Astrocyte of the spinal cord (primary cell): ENCODE results near the gene SLIT3.

Experiments
- DNase-seq: peaks from one replicate; pipeline ENCODE4 v3.0.0; 2011; ENCODE audit warnings: low read depth, low spot score
- H3K4me3 ChIP-seq: 2 replicates; pipeline ENCODE4 v1.5.1; 2011; ENCODE audit warnings: low read depth, mild to moderate bottlenecking, low read length, moderate library complexity
- in situ Hi-C: cut with HindIII; loops from 2 replicates; pipeline ENCODE4 v1.10.0; 2017; ENCODE audit warnings: low sequenced_read_pairs
- TF ChIP-seq, protein P1 (sequence below): IDR thresholded peaks from 2 replicates; pipeline ENCODE4 v1.5.1; 2012; ENCODE audit warnings: low read depth, mild to moderate bottlenecking, low read length, inconsistent platforms

Gene SLIT3

DNA sequence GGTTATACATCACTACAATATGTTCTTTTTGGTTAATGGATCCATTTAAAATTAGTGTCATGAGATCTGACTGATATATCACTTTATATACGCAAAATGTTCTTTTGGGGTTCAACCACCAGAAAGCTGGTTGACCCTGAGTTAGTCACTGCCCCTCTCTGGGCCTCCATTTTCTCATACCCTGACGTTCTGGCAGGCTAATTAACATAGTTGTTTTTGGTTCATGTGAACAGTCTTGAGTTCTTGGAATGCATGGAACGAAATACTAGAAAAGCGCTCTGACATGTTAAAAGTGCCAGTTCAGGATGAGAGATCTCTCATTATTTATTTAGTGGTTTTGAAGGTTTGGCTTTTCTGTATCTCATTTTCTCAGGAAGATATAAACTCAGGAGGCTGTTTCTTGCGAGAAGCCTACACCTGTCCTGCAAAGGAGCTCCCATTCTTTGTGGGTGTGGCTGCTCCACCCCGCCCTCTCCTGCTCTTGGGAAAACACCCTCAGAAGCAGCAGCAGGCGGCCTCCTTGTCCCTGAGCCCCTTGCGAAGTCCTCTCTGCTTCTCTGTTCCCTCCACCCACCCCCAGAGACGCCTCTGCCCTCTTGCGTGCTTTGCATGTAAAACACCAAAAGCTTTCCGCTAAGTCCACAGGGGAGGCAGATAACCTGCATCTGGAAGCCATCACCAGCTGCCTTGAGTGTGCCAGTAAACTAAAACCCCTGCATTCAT, 419.4 kb downstream of the SLIT3 start:
- no peak overlapping the region for H3K4me3 ChIP-seq
- in situ Hi-C loops = no loop called here
- TF ChIP-seq, protein P1, sequence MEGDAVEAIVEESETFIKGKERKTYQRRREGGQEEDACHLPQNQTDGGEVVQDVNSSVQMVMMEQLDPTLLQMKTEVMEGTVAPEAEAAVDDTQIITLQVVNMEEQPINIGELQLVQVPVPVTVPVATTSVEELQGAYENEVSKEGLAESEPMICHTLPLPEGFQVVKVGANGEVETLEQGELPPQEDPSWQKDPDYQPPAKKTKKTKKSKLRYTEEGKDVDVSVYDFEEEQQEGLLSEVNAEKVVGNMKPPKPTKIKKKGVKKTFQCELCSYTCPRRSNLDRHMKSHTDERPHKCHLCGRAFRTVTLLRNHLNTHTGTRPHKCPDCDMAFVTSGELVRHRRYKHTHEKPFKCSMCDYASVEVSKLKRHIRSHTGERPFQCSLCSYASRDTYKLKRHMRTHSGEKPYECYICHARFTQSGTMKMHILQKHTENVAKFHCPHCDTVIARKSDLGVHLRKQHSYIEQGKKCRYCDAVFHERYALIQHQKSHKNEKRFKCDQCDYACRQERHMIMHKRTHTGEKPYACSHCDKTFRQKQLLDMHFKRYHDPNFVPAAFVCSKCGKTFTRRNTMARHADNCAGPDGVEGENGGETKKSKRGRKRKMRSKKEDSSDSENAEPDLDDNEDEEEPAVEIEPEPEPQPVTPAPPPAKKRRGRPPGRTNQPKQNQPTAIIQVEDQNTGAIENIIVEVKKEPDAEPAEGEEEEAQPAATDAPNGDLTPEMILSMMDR = no peak
- no peak for DNase-seq

DNA sequence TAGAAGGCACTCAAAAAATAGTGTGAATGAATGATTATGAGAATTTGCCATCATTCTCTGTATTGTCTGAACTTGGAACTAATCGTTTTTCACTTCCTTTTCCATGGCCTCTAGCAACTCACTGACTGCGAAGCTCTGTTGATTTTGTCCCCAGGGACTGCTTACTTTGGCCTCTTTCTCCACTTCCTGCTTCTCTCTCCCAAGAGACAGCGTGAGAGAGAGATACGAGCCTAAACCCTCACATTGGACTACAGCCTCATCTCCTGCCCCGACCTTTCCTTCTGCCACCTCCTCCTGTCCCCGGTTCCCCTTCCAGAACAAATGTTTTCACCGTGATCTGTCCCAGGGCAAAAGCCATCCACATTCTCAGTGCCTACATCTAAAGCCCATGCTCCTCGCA, 421.0 kb downstream of the SLIT3 start:
- no peak for DNase-seq
- in situ Hi-C loops = no loop called here
- TF ChIP-seq, protein P1 = no peak
- no peak overlapping the region for H3K4me3 ChIP-seq

DNA sequence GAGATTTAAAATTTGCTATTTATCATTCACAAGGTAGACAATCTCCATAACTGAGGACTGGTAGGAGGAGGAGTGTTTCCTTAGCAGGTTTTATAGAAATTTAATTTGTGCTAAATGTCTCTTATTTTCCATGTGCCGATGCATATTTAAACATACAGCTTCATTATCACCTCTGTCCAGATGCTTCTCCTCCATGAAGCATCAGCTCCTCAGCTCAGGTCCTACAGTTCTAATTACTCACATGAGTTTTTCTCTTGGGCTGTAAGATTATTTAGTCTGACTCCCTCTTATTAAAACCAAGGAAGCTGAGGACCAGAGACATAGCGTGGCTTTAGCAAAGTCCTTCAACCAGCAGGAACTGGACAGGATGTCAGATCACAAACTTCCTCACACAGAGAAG, 421.6 kb downstream of the SLIT3 start:
- in situ Hi-C loops = no loop called here
- TF ChIP-seq, protein P1 = no peak
- DNase-seq = no peak
- H3K4me3 ChIP-seq = no peak overlapping the region

DNA sequence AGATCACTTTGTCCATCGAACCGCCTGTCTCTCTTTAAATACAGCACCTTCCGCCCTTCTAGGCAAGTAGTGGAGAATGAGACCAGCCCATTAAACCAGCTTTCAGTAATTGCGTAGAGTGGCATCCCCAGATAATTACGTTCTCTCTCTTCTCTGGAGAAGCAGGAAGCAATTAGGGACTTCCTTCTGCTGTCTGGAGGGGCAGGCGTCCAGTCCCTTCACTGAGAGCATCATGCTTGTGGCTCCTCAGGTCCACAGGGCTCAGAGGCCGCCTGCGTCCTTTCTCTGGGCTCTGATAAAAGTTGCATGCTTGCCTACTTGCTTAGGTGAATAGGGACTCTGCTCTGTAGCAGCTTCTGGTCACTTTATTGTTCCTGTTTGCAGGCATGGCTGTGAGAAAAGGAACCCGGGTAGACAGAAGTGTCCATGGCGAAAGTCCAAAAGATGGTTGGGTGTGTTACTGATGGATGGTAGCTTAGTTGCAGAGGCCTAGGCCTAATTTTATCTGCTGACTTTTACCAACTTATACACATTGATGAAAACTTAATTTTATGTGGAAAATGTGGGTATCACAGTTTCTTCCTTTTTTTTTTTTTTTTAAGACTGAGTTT, 422.7 kb downstream of the SLIT3 start:
- no peak for DNase-seq
- TF ChIP-seq, protein P1 = no peak
- in situ Hi-C loops = no loop called here
- no peak overlapping the region for H3K4me3 ChIP-seq

DNA sequence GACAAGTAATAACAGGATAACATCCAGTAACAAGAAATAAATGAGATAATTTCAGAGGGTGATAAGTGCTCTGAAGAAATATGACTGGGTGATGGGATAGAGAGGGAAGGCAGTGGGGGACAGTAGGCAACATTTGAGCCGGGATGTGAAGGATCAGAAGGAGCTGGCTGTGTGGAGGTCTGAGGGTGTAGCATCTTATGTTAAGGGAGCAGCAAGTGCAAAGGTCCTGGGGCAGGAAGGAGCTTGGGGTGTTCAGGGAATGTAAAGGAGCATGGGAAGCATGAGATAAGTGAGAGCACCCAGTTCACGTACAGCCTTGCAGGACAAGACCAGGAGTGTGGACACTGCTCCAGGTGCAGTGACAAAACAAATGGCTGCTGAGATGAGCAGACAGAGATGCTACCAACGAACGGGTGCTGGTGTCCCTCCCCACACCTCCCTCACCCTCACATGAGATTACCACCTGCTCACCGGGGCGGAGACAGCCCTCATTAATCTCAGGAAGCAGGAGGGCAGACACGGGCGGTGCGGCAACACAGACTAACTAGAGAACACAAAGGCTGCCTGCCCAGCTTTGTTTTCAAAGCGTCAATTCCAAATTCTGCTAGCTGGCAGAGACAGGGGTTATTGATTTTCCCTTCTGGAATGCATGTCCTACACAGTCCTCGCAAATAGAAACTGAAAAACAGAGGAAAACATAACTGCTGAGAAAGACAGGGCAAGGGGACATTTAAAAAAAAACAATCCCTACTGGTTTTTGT, 423.6 kb downstream of the SLIT3 start:
- no peak overlapping the region for H3K4me3 ChIP-seq
- TF ChIP-seq, protein P1 = no peak
- DNase-seq = no peak
- in situ Hi-C loops = no loop called here

DNA sequence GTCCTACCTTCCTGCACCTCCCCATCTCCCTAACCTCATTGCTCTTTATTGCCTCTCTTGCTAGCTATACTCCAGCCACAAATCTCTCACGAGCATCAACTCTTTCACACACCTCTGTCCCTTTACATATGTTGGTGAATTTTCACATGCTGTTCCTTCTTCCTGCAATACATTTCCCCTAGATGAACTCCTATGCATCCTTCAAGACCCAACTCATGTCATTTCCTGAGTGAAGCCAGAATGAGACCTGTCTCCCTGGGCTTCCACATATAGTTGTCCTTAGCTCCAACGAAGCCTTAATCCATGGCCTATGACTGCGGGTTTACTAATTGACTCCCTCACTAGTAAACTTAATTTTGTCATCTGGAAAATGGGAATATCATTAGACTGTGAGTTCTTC, 424.5 kb downstream of the SLIT3 start:
- no peak overlapping the region for H3K4me3 ChIP-seq
- in situ Hi-C loops = no loop called here
- no peak for DNase-seq
- TF ChIP-seq, protein P1 = no peak
